HCT116 (cell line): ENCODE measurements around the gene CLRN1. TPM values are rescaled to one million over a fixed set of nuclear protein-coding genes. Genes with fewer than 3 reads are reported as not detected.
A peak's percentile ranks its signal among the peaks of the same experiment; 100 is the strongest.

ENCODE experiments used
- ATAC-seq: fragments of 200-7000 bp; cut with Tn5 transposase; 2 replicates; pipeline ENCODE4 v1.9.1; 2020; ENCODE audit warnings: mild to moderate bottlenecking, moderate library complexity
- BruUV-seq: library from RNA; stranded (reverse); fragments of 400-500 nt; replicated peaks from 2 replicates; lab custom pipeline; 2021; lab: Mats Ljungman, UMichigan
- CTCF ChIA-PET: fragments of 300-600 bp; sonication (Branson Sonifier 250); formaldehyde crosslinking; loops from one replicate; lab custom pipeline; 2021; ENCODE audit warnings: antibody characterized with exemption; lab: Charles Lee
- POLR2A ChIA-PET: fragments of 300-600, 350-600 bp; sonication (Branson Sonifier 250); formaldehyde crosslinking; loops from one replicate; lab custom pipeline; 2021; ENCODE audit warnings: antibody characterized with exemption; lab: Charles Lee
- RAD21 ChIA-PET, 2 experiments: fragments of 300-600 bp; sonication (Branson Sonifier 250); formaldehyde crosslinking; loops; one replicate each; lab custom pipeline; 2023; ENCODE audit warnings: low total read pairs in 2 of 2; ENCODE audit not compliant: uncharacterized antibody in 2 of 2, unreplicated experiment in 2 of 2, low non-redundant PET in 1 of 2; lab: Charles Lee
- DNase-seq: peaks from one replicate; pipeline ENCODE4 v3.0.0-alpha.2; 2010; ENCODE audit warnings: low read depth, low spot score
- H2AFZ ChIP-seq: fragments of 200-600 bp; shearing (Covaris generic), sonication (generic); 2 replicates; pipeline ENCODE4 v1.6.1; 2017; ENCODE audit warnings: low read depth, mixed run types, mixed read lengths, antibody characterized with exemption, low read length; ENCODE audit not compliant: poor library complexity, severe bottlenecking
- H3K27ac ChIP-seq: 2 replicates; pipeline ENCODE4 v1.5.1; 2012; ENCODE audit warnings: low read depth, low read length
- H3K27me3 ChIP-seq: fragments of 200-600 bp; sonication (generic); 2 replicates; pipeline ENCODE4 v1.6.1; 2016; ENCODE audit warnings: mixed run types, low read length, mixed read lengths; ENCODE audit not compliant: insufficient read depth
- H3K36me3 ChIP-seq, 2 experiments: fragments of 200-500 bp in 1 of 2; fragments of 200-600 bp in 1 of 2; sonication (Bioruptor generic) in 1 of 2; sonication (generic) in 1 of 2; 2 replicates each; pipeline versions ENCODE4 v1.5.1 to v1.6.1; 2014 to 2016; ENCODE audit warnings: low read length in 2 of 2, inconsistent platforms in 1 of 2, mixed read lengths in 1 of 2, mixed run types in 1 of 2; ENCODE audit not compliant: insufficient read depth in 2 of 2, control insufficient read depth in 1 of 2
- H3K4me1 ChIP-seq, 2 experiments: fragments of 200-600 bp in 1 of 2; sonication (generic) in 1 of 2; 2 replicates each; pipeline versions ENCODE4 v1.5.1 to v1.6.1; 2012 to 2017; ENCODE audit warnings: low read length in 2 of 2, inconsistent platforms in 1 of 2, mild to moderate bottlenecking in 1 of 2, mixed read lengths in 1 of 2, mixed run types in 1 of 2, moderate library complexity in 1 of 2; ENCODE audit not compliant: insufficient read depth in 2 of 2, control insufficient read depth in 1 of 2
- H3K4me2 ChIP-seq: fragments of 200-600 bp; sonication (generic); 2 replicates; pipeline ENCODE4 v1.6.1; 2017; ENCODE audit warnings: mixed run types, low read length, mixed read lengths
- H3K4me3 ChIP-seq, 2 experiments: fragments of 200-600 bp in 1 of 2; sonication (generic) in 1 of 2; replicated peaks in 1 of 2; 2 replicates each; pipeline ENCODE4 v1.5.1; 2011 to 2016; ENCODE audit warnings: low read length in 2 of 2, control low read depth in 1 of 2, low read depth in 1 of 2, mild to moderate bottlenecking in 1 of 2, mixed read lengths in 1 of 2, mixed run types in 1 of 2
- H3K79me2 ChIP-seq: fragments of 200-600 bp; sonication (generic); 2 replicates; pipeline ENCODE4 v1.6.1; 2017; ENCODE audit warnings: mild to moderate bottlenecking, mixed run types, low read length, moderate library complexity, mixed read lengths; ENCODE audit not compliant: insufficient read depth
- H3K9ac ChIP-seq: fragments of 200-600 bp; sonication (generic); 2 replicates; pipeline ENCODE4 v1.6.1; 2016; ENCODE audit warnings: low read length, mixed read lengths
- H3K9me2 ChIP-seq: fragments of 200-600 bp; sonication (generic), shearing (Covaris generic); 2 replicates; pipeline ENCODE4 v1.6.1; 2017; ENCODE audit warnings: mixed run types, mild to moderate bottlenecking, moderate library complexity; ENCODE audit not compliant: insufficient read depth
- H3K9me3 ChIP-seq, 2 experiments: fragments of 200-500 bp in 1 of 2; fragments of 200-600 bp in 1 of 2; sonication (Bioruptor generic) in 1 of 2; sonication (generic) in 1 of 2; 2 replicates each; pipeline ENCODE4 v1.6.1; 2014 to 2017; ENCODE audit warnings: low read length in 2 of 2, mixed read lengths in 2 of 2, inconsistent platforms in 1 of 2, low read depth in 1 of 2, mild to moderate bottlenecking in 1 of 2, mixed run types in 1 of 2, moderate library complexity in 1 of 2; ENCODE audit not compliant: control insufficient read depth in 1 of 2, insufficient read depth in 1 of 2
- H4K20me1 ChIP-seq: fragments of 200-600 bp; sonication (generic), shearing (Covaris generic); 2 replicates; pipeline ENCODE4 v1.6.1; 2017; ENCODE audit warnings: mixed run types, mild to moderate bottlenecking, moderate library complexity; ENCODE audit not compliant: insufficient read depth
- ATF3 ChIP-seq: IDR thresholded peaks from 2 replicates; pipeline ENCODE4 v1.6.1; 2012
- CTCF ChIP-seq, 3 experiments: fragments of 200-600 bp in 1 of 3; sonication (generic) in 1 of 3; IDR thresholded peaks in 2 of 3; conservative IDR thresholded peaks in 1 of 3; 2 replicates each; pipeline ENCODE4 v1.5.1; 2012 to 2017; ENCODE audit warnings: low read depth in 2 of 3, low read length in 2 of 3, antibody characterized with exemption in 1 of 3, borderline replicate concordance in 1 of 3, control low read depth in 1 of 3, mild to moderate bottlenecking in 1 of 3, mixed read lengths in 1 of 3, mixed run types in 1 of 3, moderate library complexity in 1 of 3; ENCODE audit not compliant: insufficient read depth in 1 of 3
- ELF1 ChIP-seq: IDR thresholded peaks from 2 replicates; pipeline ENCODE4 v1.6.1; 2012; ENCODE audit warnings: low read depth, borderline replicate concordance
- JUND ChIP-seq: IDR thresholded peaks from 2 replicates; pipeline ENCODE4 v1.6.1; 2012
- POLR2A ChIP-seq: IDR thresholded peaks from 2 replicates; pipeline ENCODE4 v1.7.0; 2011; ENCODE audit warnings: borderline replicate concordance; ENCODE audit not compliant: insufficient read depth, insufficient read length; ENCODE audit errors: extremely low read depth
- RAD21 ChIP-seq: IDR thresholded peaks from 2 replicates; pipeline ENCODE4 v1.6.1; 2012; ENCODE audit warnings: low read depth, mild to moderate bottlenecking
- SP1 ChIP-seq: IDR thresholded peaks from 2 replicates; pipeline ENCODE4 v1.6.1; 2012; ENCODE audit warnings: low read depth
- TCF7L2 ChIP-seq: IDR thresholded peaks from 2 replicates; pipeline ENCODE4 v1.7.0; 2011; ENCODE audit warnings: borderline replicate concordance, inconsistent platforms; ENCODE audit not compliant: insufficient read depth, insufficient read length; ENCODE audit errors: extremely low read depth
- ZFX ChIP-seq: fragments of 450-650 bp; IDR thresholded peaks from 2 replicates; pipeline ENCODE4 v1.6.1; 2017
- ZNF274 ChIP-seq: fragments of 200-500 bp; sonication (Bioruptor generic); IDR thresholded peaks from 2 replicates; pipeline ENCODE4 v1.6.1; 2014; ENCODE audit warnings: mild to moderate bottlenecking, low read depth, low read length, inconsistent platforms
- intact Hi-C: fragments of 100-400 bp; cut with micrococcal nuclease; formaldehyde crosslinking; loops from 2 replicates; pipeline ENCODE4 v1.10.0; 2022
- total RNA-seq: library from RNA; stranded (reverse); gene quantifications from one replicate; pipeline ENCODE4 v1.2.1, GENCODE V29; 2021; ENCODE audit not compliant: unreplicated experiment
- TF ChIP-seq, protein P1 (sequence below): IDR thresholded peaks from 2 replicates; pipeline ENCODE4 v1.6.1; 2012; ENCODE audit warnings: low read depth

Gene CLRN1
- total RNA-seq, 1 experiment from 2014 or later = not detected

DNA sequence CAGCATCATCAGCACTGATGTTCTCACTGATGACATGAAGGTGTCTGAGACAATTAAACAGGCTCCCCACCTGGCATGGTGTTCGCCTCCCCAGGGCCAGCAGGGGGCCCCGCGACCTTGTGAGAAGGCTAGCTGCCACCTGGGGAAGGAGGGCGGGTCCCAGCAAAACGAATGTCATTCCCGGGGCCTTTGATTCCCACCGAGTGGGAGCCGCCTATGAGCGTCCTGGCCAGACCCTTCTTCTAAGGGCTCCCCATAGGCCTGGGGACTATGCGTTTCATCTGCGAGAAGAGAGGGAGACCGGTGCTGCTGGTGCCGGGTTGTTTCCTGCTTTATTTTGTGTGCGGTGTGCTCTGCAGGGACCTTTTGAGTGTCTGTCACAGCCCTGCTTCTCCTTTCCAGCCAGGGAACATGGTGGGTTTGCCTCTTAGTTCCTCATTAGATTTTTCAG lies 46.8 kb downstream of the CLRN1 start:
- no peaks in the 10 kb centered on the region for H3K36me3 ChIP-seq
- TF ChIP-seq TCF7L2 (peak; percentile 76), JUND (no peak), ZNF274 (no peak), RAD21 (peak; percentile 91), ZFX (no peak), CTCF (IDR thresholded peaks at IDR 0.05 in 2 of 3, conservative IDR thresholded peaks at IDR 0.05 in 1 of 3; ENCODE audit: borderline replicate concordance in 1 of 3, insufficient read depth in 1 of 3, low read depth in 2 of 3, low read length in 2 of 3) (peak; percentile 86 to 88 (median 88))
- ChIA-PET RAD21 (no interaction called here), POLR2A (no interaction called here), CTCF (interaction anchor here (0.8 to 1.7 kb wide), 4 partner anchors 9 to 220 kb away, joined by 3 to 5 read pairs (median 4); partner anchors contain the start of gene MED12L)
- H3K79me2 ChIP-seq = no peaks in the 10 kb centered on the region
- H3K27ac ChIP-seq = no peak overlapping the region
- H3K4me1 ChIP-seq = peaks cover 0 to 10% of the 10 kb centered on the region in 2 experiments; a peak in 2 of 4 replicates
- peak; percentile 42 for DNase-seq
- no peaks in the 10 kb centered on the region for H3K9me2 ChIP-seq
- H3K9me3 ChIP-seq = no peaks in the 10 kb centered on the region
- no peaks in the 10 kb centered on the region for H4K20me1 ChIP-seq
- peak overlapping the region in 1 of 2 experiments; percentile 19; a peak in 1 of 4 replicates for H3K4me3 ChIP-seq
- intact Hi-C loops = loop anchor here (1.0 to 10.0 kb wide), 2 partner anchors 221 to 359 kb away; no protein-coding TSS in a partner anchor
- no TSS peak for BruUV-seq
- no peak overlapping the region for H3K9ac ChIP-seq
- H3K4me2 ChIP-seq = peak overlapping the region; percentile 55
- no peaks in the 10 kb centered on the region; the same call in 1 of the 2 replicates for H3K27me3 ChIP-seq
- H2AFZ ChIP-seq = peak overlapping the region; percentile 63
- ATAC-seq = peak; percentile 97

DNA sequence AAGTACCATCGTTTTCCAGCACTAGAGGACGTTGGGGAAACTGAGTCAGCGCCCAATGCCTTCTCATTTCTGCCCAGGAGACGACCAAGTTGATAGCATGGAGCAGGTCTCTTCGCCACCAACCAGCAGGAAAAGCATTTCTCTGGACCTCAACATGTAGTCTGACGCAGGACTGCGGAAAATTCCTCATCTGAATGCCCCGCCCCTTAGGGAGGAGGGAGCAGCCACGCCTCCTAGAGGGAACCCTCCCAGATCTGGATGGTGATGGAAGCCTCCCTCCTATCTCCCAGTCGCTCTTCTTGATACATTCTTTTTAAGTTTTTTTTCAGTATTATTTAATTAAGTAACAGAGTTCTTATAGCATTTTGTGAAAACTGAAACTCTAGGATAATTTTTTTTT lies 49.9 kb downstream of the CLRN1 start:
- peak overlapping the region; percentile 49 for H2AFZ ChIP-seq
- intact Hi-C loops = loop anchor here (10.0 kb wide), 1 partner anchor 362 kb away; no protein-coding TSS in a partner anchor
- H3K36me3 ChIP-seq = no peaks in the 10 kb centered on the region
- H3K27ac ChIP-seq = no peak overlapping the region
- H3K4me1 ChIP-seq = peaks cover 0 to 10% of the 10 kb centered on the region in 2 experiments; a peak in 2 of 4 replicates
- no peak overlapping the region for H3K4me3 ChIP-seq
- no peak overlapping the region for H3K9ac ChIP-seq
- H3K9me3 ChIP-seq = no peaks in the 10 kb centered on the region
- H3K79me2 ChIP-seq = no peaks in the 10 kb centered on the region
- CTCF ChIA-PET = no interaction called here
- peaks cover 20% of the 10 kb centered on the region; the same call in 1 of the 2 replicates for H3K27me3 ChIP-seq
- DNase-seq = peak; percentile 21
- RAD21 ChIA-PET = no interaction called here
- POLR2A ChIA-PET = no interaction called here
- H4K20me1 ChIP-seq = no peaks in the 10 kb centered on the region
- no peaks in the 10 kb centered on the region for H3K9me2 ChIP-seq
- peak; percentile 73 for ATAC-seq
- BruUV-seq = no TSS peak
- H3K4me2 ChIP-seq = peak overlapping the region; percentile 24; the same call in 1 of the 2 replicates
- TF ChIP-seq SP1 (no peak), POLR2A (no peak), CTCF (IDR thresholded peaks at IDR 0.05 in 2 of 3, conservative IDR thresholded peaks at IDR 0.05 in 1 of 3; ENCODE audit: borderline replicate concordance in 1 of 3, insufficient read depth in 1 of 3, low read depth in 2 of 3, low read length in 2 of 3) (no peak), ATF3 (no peak), ELF1 (no peak)
- TF ChIP-seq, protein P1, sequence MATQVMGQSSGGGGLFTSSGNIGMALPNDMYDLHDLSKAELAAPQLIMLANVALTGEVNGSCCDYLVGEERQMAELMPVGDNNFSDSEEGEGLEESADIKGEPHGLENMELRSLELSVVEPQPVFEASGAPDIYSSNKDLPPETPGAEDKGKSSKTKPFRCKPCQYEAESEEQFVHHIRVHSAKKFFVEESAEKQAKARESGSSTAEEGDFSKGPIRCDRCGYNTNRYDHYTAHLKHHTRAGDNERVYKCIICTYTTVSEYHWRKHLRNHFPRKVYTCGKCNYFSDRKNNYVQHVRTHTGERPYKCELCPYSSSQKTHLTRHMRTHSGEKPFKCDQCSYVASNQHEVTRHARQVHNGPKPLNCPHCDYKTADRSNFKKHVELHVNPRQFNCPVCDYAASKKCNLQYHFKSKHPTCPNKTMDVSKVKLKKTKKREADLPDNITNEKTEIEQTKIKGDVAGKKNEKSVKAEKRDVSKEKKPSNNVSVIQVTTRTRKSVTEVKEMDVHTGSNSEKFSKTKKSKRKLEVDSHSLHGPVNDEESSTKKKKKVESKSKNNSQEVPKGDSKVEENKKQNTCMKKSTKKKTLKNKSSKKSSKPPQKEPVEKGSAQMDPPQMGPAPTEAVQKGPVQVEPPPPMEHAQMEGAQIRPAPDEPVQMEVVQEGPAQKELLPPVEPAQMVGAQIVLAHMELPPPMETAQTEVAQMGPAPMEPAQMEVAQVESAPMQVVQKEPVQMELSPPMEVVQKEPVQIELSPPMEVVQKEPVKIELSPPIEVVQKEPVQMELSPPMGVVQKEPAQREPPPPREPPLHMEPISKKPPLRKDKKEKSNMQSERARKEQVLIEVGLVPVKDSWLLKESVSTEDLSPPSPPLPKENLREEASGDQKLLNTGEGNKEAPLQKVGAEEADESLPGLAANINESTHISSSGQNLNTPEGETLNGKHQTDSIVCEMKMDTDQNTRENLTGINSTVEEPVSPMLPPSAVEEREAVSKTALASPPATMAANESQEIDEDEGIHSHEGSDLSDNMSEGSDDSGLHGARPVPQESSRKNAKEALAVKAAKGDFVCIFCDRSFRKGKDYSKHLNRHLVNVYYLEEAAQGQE = no peak
